Liver (tissue), 9 donors: ENCODE data around the gene PCDHA5. TPM values are rescaled to one million over a fixed set of nuclear protein-coding genes. Genes with fewer than 3 reads are reported as not detected.

Experiments
- DNase-seq: peaks from one replicate; pipeline ENCODE4 v3.0.0-alpha.2; 2017; ENCODE audit warnings: low spot score
- H3K27ac ChIP-seq, 2 donors: one replicate each; pipeline ENCODE4 v1.7.0; 2013; ENCODE audit warnings: inconsistent platforms in 2 of 2, low read length in 2 of 2, control low read depth in 1 of 2, low read depth in 1 of 2, mild to moderate bottlenecking in 1 of 2
- H3K27me3 ChIP-seq, 4 donors: one replicate each; pipeline versions ENCODE4 v1.6.1 to v1.7.0; 2013; ENCODE audit warnings: low read length in 3 of 4, inconsistent platforms in 1 of 4, mild to moderate bottlenecking in 1 of 4, moderate library complexity in 1 of 4; ENCODE audit not compliant: control insufficient read depth in 4 of 4, insufficient read depth in 4 of 4
- H3K36me3 ChIP-seq, 4 donors: one replicate each; pipeline versions ENCODE4 v1.6.1 to v1.7.0; 2013; ENCODE audit warnings: low read length in 3 of 4, mild to moderate bottlenecking in 3 of 4, low read depth in 1 of 4, moderate library complexity in 1 of 4; ENCODE audit not compliant: control insufficient read depth in 4 of 4, insufficient read depth in 3 of 4
- H3K4me1 ChIP-seq, 4 donors: one replicate each; pipeline versions ENCODE4 v1.6.1 to v1.7.0; 2013; ENCODE audit warnings: low read length in 3 of 4, mild to moderate bottlenecking in 3 of 4, moderate library complexity in 1 of 4; ENCODE audit not compliant: control insufficient read depth in 4 of 4, insufficient read depth in 4 of 4
- H3K4me3 ChIP-seq, 3 donors: one replicate each; pipeline versions ENCODE4 v1.6.1 to v1.7.0; 2013; ENCODE audit warnings: low read length in 3 of 3, control low read depth in 1 of 3, low read depth in 1 of 3, mild to moderate bottlenecking in 1 of 3
- H3K9ac ChIP-seq, 2 donors: one replicate each; pipeline ENCODE4 v1.7.0; 2013; ENCODE audit warnings: low read length in 2 of 2, mild to moderate bottlenecking in 2 of 2, moderate library complexity in 2 of 2, control low read depth in 1 of 2, low read depth in 1 of 2
- H3K9me3 ChIP-seq, 4 donors: one replicate each; pipeline versions ENCODE4 v1.6.1 to v1.7.0; 2013; ENCODE audit warnings: low read length in 3 of 4; ENCODE audit not compliant: control insufficient read depth in 4 of 4
- EGR1 ChIP-seq, 2 donors: IDR thresholded peaks; 2 replicates each; pipeline ENCODE4 v1.6.1; 2016 to 2018; ENCODE audit warnings: antibody characterized with exemption in 2 of 2, low read depth in 2 of 2
- FOXA1 ChIP-seq: IDR thresholded peaks from 2 replicates; pipeline ENCODE4 v1.6.1; 2016; ENCODE audit warnings: antibody characterized with exemption
- FOXA2 ChIP-seq: IDR thresholded peaks from 2 replicates; pipeline ENCODE4 v1.6.1; 2016; ENCODE audit warnings: antibody characterized with exemption
- GABPA ChIP-seq, 2 donors: IDR thresholded peaks in 1 of 2; conservative IDR thresholded peaks in 1 of 2; 2 replicates each; pipeline ENCODE4 v1.6.1; 2016; ENCODE audit warnings: antibody characterized with exemption in 2 of 2, mild to moderate bottlenecking in 1 of 2, moderate library complexity in 1 of 2
- HNF4A ChIP-seq, 2 donors: conservative IDR thresholded peaks; 2 replicates each; pipeline ENCODE4 v1.6.1; 2016; ENCODE audit warnings: antibody characterized with exemption in 2 of 2, mild to moderate bottlenecking in 2 of 2
- HNF4G ChIP-seq: IDR thresholded peaks from 2 replicates; pipeline ENCODE4 v1.6.1; 2016; ENCODE audit warnings: antibody characterized with exemption
- JUND ChIP-seq, 2 donors: IDR thresholded peaks; 2 replicates each; pipeline ENCODE4 v1.6.1; 2016; ENCODE audit warnings: antibody characterized with exemption in 2 of 2
- NR2F2 ChIP-seq: IDR thresholded peaks from 2 replicates; pipeline ENCODE4 v1.6.1; 2016; ENCODE audit warnings: antibody characterized with exemption
- RAD21 ChIP-seq, 2 donors: IDR thresholded peaks; 2 replicates each; pipeline ENCODE4 v1.6.1; 2016; ENCODE audit warnings: antibody characterized with exemption in 2 of 2, mild to moderate bottlenecking in 2 of 2
- RXRA ChIP-seq, 2 donors: IDR thresholded peaks; 2 replicates each; pipeline ENCODE4 v1.6.1; 2017 to 2018; ENCODE audit warnings: antibody characterized with exemption in 2 of 2, mild to moderate bottlenecking in 1 of 2
- SP1 ChIP-seq: IDR thresholded peaks from 2 replicates; pipeline ENCODE4 v1.6.1; 2018; ENCODE audit warnings: antibody characterized with exemption, mild to moderate bottlenecking
- TAF1 ChIP-seq: conservative IDR thresholded peaks from 2 replicates; pipeline ENCODE4 v1.6.1; 2016; ENCODE audit warnings: antibody characterized with exemption, mild to moderate bottlenecking
- YY1 ChIP-seq: IDR thresholded peaks from 2 replicates; pipeline ENCODE4 v1.6.1; 2016; ENCODE audit warnings: antibody characterized with exemption, mild to moderate bottlenecking
- WGBS: extraction: QIAGEN DNeasy Blood & Tissue Kit; methylation state at CpG from one replicate; pipeline ENCODE4 v1.1.7; 2013; 5-methylcytosine and 5-hydroxymethylcytosine counted together
- polyA plus RNA-seq, 2 donors: library from polyadenylated mRNA; stranded (reverse) in 1 of 2; unstranded in 1 of 2; fragments of 200-250 nt in 1 of 2; fragments of >200 nt in 1 of 2; fragmentation: Nextera tagmentation in 1 of 2; extraction: Ambion mirVana in 1 of 2; gene quantifications; one replicate each; pipeline versions ENCODE4 v1.2.1 to v1.2.3, GENCODE V29; 2013 to 2015
- total RNA-seq, 2 donors: library from RNA; depleted of rRNA; stranded (reverse); fragments of >200 nt; gene quantifications; one replicate each; pipeline ENCODE4 v1.2.3, GENCODE V29; 2014
- TF ChIP-seq, protein P1 (sequence below): IDR thresholded peaks from 2 replicates; pipeline ENCODE4 v1.6.1; 2016; ENCODE audit warnings: antibody characterized with exemption
- TF ChIP-seq, protein P2 (sequence below): IDR thresholded peaks from 2 replicates; pipeline ENCODE4 v1.6.1; 2016; ENCODE audit warnings: antibody characterized with exemption
- TF ChIP-seq, protein P3 (sequence below): fragments of 150-350 bp; IDR thresholded peaks from 2 replicates; pipeline ENCODE4 v1.5.1; 2017; ENCODE audit warnings: improper control_type of control experiment, low read depth, low read length; ENCODE audit not compliant: missing input control
- TF ChIP-seq, protein P4 (sequence below): IDR thresholded peaks from 2 replicates; pipeline ENCODE4 v1.6.1; 2016; ENCODE audit warnings: antibody characterized with exemption
- TF ChIP-seq, protein P5 (sequence below): IDR thresholded peaks from 2 replicates; pipeline ENCODE4 v1.6.1; 2016; ENCODE audit warnings: antibody characterized with exemption, mild to moderate bottlenecking
- donor health status: healthy.
- donor health status: healthy.
- donor health status: healthy.
- donor health status: healthy.
- donor health status: healthy.

PCDHA5 gene
- total and polyA plus RNA-seq, 4 donors, result under 0.01 TPM; not detected in 3

- no peaks in the 10 kb centered on the region for H3K4me1 ChIP-seq
- H3K4me3 ChIP-seq, result no peak overlapping the region
- no peak overlapping the region for H3K27ac ChIP-seq
- DNase-seq, result no peak
- no peak overlapping the region for H3K9ac ChIP-seq
- TF ChIP-seq, protein P1, sequence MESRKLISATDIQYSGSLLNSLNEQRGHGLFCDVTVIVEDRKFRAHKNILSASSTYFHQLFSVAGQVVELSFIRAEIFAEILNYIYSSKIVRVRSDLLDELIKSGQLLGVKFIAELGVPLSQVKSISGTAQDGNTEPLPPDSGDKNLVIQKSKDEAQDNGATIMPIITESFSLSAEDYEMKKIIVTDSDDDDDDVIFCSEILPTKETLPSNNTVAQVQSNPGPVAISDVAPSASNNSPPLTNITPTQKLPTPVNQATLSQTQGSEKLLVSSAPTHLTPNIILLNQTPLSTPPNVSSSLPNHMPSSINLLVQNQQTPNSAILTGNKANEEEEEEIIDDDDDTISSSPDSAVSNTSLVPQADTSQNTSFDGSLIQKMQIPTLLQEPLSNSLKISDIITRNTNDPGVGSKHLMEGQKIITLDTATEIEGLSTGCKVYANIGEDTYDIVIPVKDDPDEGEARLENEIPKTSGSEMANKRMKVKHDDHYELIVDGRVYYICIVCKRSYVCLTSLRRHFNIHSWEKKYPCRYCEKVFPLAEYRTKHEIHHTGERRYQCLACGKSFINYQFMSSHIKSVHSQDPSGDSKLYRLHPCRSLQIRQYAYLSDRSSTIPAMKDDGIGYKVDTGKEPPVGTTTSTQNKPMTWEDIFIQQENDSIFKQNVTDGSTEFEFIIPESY, result no peak
- TF ChIP-seq HNF4A (conservative IDR thresholded peaks at IDR 0.05), result no peak
- WGBS, result 43% methylated on average over 103 of the region's 103 CpGs
- peaks cover 9 to 18% (median 14%) of the 10 kb centered on the region in 4 donors for H3K9me3 ChIP-seq
- H3K36me3 ChIP-seq, result no peaks in the 10 kb centered on the region
- H3K27me3 ChIP-seq, result peaks cover 0 to 8% (median 3%) of the 10 kb centered on the region in 4 donors
Observed at GRCh38 chr5:140835622-140836510, 14.5 kb downstream of the PCDHA5 start.

GRCh38 chr5:140840978-140841962 lies 19.9 kb downstream of the PCDHA5 start, which contains the start of gene PCDHA8:
TSS of gene PCDHA8 (plus strand) at chr5:140841187. CDS start at chr5:140841322, 135 bp downstream.
- Histone ChIP-seq H3K4me1 (no peaks in the 10 kb centered on the region), H3K9ac (no peak within 1 kb of the TSS), H3K4me3 (no peak within 1 kb of the TSS), H3K27ac (no peak within 1 kb of the TSS), H3K36me3 (no peaks in the 10 kb centered on the region), H3K9me3 (peaks cover 10 to 22% (median 13%) of the 10 kb centered on the region in 4 donors), H3K27me3 (peaks cover 0 to 5% (median 2%) of the 10 kb centered on the region in 4 donors)
- WGBS, result 24% methylated on average over 47 of the region's 47 CpGs
- TF ChIP-seq TAF1 (no peak), GABPA (IDR thresholded peaks at IDR 0.05 in 1 of 2, conservative IDR thresholded peaks at IDR 0.05 in 1 of 2) (no peak), EGR1 (IDR thresholded peaks at IDR 0.05; ENCODE audit: low read depth in 2 of 2) (no peak), RXRA (IDR thresholded peaks at IDR 0.05) (no peak), HNF4G (no peak), FOXA2 (no peak), FOXA1 (no peak), SP1 (no peak), RAD21 (IDR thresholded peaks at IDR 0.05) (no peak), JUND (IDR thresholded peaks at IDR 0.05) (no peak), NR2F2 (no peak), HNF4A (conservative IDR thresholded peaks at IDR 0.05) (no peak), YY1 (no peak)
- TF ChIP-seq, protein P2, sequence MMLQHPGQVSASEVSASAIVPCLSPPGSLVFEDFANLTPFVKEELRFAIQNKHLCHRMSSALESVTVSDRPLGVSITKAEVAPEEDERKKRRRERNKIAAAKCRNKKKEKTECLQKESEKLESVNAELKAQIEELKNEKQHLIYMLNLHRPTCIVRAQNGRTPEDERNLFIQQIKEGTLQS, result no peak
- TF ChIP-seq, protein P3, sequence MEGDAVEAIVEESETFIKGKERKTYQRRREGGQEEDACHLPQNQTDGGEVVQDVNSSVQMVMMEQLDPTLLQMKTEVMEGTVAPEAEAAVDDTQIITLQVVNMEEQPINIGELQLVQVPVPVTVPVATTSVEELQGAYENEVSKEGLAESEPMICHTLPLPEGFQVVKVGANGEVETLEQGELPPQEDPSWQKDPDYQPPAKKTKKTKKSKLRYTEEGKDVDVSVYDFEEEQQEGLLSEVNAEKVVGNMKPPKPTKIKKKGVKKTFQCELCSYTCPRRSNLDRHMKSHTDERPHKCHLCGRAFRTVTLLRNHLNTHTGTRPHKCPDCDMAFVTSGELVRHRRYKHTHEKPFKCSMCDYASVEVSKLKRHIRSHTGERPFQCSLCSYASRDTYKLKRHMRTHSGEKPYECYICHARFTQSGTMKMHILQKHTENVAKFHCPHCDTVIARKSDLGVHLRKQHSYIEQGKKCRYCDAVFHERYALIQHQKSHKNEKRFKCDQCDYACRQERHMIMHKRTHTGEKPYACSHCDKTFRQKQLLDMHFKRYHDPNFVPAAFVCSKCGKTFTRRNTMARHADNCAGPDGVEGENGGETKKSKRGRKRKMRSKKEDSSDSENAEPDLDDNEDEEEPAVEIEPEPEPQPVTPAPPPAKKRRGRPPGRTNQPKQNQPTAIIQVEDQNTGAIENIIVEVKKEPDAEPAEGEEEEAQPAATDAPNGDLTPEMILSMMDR, result no peak
- TF ChIP-seq, protein P1, result no peak
- TF ChIP-seq, protein P4, sequence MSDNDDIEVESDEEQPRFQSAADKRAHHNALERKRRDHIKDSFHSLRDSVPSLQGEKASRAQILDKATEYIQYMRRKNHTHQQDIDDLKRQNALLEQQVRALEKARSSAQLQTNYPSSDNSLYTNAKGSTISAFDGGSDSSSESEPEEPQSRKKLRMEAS, result no peak
- TF ChIP-seq, protein P5, sequence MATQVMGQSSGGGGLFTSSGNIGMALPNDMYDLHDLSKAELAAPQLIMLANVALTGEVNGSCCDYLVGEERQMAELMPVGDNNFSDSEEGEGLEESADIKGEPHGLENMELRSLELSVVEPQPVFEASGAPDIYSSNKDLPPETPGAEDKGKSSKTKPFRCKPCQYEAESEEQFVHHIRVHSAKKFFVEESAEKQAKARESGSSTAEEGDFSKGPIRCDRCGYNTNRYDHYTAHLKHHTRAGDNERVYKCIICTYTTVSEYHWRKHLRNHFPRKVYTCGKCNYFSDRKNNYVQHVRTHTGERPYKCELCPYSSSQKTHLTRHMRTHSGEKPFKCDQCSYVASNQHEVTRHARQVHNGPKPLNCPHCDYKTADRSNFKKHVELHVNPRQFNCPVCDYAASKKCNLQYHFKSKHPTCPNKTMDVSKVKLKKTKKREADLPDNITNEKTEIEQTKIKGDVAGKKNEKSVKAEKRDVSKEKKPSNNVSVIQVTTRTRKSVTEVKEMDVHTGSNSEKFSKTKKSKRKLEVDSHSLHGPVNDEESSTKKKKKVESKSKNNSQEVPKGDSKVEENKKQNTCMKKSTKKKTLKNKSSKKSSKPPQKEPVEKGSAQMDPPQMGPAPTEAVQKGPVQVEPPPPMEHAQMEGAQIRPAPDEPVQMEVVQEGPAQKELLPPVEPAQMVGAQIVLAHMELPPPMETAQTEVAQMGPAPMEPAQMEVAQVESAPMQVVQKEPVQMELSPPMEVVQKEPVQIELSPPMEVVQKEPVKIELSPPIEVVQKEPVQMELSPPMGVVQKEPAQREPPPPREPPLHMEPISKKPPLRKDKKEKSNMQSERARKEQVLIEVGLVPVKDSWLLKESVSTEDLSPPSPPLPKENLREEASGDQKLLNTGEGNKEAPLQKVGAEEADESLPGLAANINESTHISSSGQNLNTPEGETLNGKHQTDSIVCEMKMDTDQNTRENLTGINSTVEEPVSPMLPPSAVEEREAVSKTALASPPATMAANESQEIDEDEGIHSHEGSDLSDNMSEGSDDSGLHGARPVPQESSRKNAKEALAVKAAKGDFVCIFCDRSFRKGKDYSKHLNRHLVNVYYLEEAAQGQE, result no peak
- DNase-seq, result no peak
